HG02884 (cell line): Measurements from ENCODE around the gene CAMTA1.

Source experiments
- ATAC-seq: cut with Tn5 transposase; IDR thresholded peaks from one replicate; pipeline ENCODE4 v1.9.1; 2021; ENCODE audit warnings: mild to moderate bottlenecking, moderate library complexity; ENCODE audit not compliant: unreplicated experiment

The CAMTA1 gene

GRCh38 chr1:6996866-6997265 lies 211.6 kb downstream of the CAMTA1 start:
- no peak for ATAC-seq

- no peak for ATAC-seq
Measured at GRCh38 chr1:6998267-6998666, 213.0 kb downstream of the CAMTA1 start.

GRCh38 chr1:6999826-7000225 lies 214.6 kb downstream of the CAMTA1 start:
- no peak for ATAC-seq

DNA sequence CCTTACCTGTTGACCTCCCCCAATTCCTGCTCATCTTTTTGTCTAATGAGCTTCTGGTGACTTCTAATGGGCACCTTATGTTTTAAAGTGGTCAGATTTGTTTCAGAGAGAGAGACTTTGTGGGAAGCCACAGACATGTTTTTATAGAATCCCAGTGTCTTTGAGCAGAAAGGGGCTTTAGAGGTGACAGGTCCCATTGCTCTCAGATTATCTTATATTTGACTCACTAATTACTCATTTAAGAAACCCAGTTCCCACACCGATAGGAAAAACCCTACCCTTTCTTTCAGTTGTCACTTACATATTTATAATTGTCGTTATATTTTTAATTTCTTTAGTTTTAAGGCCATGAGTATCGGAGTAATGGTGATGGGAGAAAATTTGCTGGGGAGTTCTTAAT lies 215.5 kb downstream of the CAMTA1 start:
- no peak for ATAC-seq

DNA sequence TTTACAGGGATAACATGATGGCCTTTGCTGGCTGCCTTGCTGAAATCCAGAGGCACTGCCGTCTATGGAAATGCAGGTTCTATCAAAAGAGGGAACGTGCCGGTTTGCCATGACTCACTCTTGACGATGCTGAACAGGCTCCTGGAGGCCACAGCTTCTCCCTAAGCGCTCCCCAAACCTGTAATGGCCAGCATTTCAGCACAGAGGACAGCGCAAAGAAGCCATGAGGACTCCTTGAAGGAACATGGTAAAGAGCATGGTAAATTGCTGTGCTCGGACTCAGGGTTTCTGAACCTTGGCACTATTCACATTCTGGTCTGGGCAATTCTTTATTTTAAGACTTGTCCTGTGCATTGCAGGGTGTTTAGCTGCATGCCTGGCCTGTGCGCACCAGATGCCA lies 217.5 kb downstream of the CAMTA1 start:
- ATAC-seq = no peak

DNA sequence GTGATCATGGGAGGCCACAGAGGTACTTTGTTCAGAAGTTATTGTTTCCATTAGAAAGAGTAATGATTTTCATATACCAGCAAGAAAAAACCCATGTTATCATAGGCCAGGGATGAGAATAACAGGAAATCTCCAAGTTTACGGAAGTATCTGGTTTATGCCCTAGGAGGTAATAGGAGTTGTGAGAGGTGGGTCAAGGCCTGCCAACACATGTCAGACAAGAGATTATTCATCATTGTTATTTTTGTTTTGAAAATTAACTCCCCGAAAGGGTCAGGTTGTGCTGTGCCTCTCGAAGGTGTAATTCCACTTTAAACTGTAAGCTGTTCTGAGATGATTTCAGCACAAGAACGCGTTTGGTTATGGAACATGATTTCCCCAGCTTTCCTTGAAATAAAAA lies 218.4 kb downstream of the CAMTA1 start:
- no peak for ATAC-seq

DNA sequence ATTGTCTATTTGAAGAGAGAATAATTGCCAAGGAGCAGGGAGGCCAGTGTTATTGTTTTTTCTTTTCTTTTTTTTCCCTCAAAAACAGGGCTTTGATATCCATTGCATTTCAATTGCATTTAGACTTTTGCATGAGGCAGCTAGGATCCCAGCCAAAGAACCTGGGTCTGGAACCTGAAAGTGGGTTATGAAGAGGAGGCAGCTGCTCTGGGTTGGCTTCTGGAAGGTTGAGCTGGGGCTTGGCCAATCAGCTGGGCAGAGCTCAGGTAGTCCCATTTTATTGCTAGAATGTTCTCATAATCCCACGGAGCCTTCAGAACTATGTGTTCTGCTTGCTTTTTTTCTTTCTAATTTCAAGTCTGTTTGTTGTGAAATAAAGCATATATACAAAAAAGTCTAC lies 218.9 kb downstream of the CAMTA1 start:
- no peak for ATAC-seq

- no peak for ATAC-seq
Measured at GRCh38 chr1:7005762-7006161, 220.5 kb downstream of the CAMTA1 start.

DNA sequence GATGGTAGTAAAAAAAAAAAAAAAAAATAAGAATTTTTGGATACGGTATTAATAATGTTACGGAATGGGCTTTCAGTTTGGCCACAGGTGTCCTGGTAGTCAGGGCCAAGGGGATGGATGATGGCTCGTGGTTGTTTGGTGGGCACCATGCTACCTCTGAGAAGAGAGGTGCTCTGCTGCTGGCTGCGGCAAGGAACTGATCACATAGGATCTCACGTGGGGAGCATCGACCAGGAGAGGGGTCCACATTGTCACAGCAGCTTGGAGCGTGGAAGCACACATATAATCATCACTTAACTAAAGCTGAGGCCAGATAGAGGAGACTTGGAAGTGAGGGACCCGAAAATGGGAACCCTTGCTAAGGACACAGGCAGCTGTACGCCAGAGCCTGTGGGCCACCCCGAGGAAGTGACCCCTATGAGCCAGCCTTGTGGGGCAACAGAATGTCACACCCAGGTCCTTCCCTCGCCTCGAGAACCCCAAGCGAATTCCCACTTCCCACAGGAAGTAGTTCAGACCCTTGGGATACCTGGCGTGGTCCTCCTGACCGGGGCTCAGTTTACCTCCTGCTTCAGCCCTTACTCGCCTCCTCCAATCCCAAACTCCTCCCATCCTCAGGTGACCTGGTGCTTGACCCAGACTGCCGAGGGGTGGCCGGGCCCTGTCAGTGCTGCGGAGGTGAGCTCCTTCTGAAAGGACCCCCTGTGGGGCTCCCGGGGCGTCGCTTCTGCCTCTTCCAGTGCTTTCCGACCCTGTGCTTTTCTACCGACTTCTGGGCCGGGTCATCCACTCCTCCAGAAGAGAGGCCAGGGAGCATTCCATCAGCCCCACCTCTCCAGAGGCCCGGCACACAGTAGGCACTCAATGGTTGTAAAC lies 222.0 kb downstream of the CAMTA1 start:
- no peak for ATAC-seq

- ATAC-seq = no peak
Measured at GRCh38 chr1:7007902-7008301, 222.6 kb downstream of the CAMTA1 start.

GRCh38 chr1:7008331-7008730 lies 223.1 kb downstream of the CAMTA1 start:
- no peak for ATAC-seq

DNA sequence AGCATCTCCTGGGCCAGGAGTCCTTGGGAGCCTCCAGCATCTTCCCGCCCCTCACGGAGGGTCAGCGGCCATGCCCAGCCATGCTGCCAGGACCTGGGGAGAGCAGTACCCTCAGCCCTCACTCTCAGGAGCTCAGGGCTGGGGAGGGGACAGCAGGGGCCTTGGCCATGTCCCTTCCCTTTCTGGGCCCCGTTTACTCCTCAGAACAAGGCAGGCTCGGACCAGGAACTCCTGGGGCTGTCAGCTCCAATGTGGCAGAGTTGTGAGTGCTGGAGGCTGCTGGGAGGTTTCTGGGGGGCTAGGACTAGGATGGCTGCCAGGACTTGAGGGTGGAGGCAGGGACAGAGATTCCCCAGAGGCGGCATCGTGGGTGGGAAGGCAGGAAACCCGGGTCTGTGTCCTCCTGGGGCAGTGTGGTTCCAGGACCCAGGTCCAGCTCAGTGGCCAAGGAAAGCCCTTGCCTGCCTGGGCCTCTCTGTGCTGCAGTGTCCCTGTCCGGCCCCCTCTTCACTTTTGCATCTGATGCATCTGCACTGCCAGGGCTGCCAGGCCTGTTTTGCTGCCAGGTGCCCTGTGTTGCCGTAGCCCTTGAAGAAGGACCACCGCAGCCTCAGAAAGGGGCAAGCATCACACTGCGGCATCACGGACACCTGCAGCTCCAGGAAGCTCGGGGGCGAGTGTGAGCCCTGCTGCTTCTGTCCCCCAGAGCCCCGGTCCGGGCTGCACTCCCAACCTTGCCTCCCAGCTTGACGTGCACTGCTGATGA lies 223.9 kb downstream of the CAMTA1 start:
- ATAC-seq = no peak

DNA sequence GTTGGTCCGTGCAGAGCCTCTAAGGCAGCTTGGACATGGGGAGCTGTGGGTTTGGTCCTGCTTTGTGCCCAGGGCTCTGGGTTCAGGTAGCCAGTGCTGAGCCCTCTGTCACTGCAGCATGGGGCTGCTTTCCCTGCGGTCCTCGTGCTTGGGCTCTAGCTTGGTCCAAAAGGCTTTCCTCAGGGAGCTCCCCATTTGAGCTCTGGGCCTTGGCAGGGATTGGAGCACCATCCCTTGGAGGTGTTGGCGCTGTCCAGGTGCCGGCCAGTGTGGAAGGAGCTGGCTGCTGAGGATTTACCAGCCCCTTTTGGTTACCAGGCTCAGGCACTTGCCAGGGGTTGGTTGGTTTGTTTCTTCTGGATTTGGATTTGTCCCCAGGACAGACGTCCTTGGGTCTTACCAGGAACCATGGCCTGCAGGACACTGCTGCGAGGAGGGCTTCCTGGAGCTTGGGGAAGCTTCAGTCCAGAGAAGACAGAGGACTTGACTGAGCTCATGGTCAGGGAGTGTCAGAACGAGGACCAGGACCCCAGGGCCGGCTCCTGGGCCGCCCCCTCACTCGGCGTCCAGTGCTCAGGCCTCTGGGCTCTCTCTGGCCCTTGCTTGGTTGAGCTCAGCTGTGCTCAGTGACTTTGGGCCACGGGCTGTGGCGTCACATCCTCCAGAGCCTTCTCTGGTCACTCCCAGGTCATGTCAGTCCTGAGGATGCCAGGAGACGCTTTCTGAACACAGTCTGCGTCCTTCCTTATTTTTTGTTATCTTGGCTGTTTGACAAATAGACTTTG lies 224.7 kb downstream of the CAMTA1 start:
- ATAC-seq = no peak

DNA sequence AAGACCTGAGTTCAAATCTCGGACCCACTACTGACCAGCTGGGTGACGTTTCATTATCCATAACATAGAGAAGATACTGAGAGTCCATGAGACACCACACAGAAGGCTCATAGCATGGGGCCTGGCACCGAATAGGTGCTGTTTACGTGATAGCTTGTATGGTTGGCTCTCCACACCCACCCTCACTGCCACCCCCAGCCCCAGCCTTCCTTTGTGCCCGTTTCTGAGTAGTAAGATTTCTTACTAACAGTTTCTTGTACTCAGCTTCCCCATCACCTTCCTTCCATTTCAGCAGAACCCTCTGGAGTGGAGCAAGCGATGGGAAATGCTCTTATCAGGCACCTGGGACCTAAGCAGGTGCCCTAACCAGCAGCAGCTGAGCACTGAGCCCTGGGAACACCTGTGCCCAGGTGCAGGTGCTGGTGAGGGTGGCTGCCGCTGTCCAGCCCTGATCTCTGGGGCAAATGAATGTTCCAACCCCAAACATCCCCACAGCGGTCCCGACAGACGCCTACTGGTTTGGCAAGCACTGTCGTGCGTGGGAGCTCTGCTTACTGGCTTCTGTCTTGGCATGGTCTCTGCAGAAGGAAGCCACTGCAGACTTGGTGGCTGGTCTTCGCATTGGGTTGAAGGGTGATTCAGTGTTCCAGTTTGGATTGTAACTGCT lies 225.4 kb downstream of the CAMTA1 start:
- no peak for ATAC-seq

GRCh38 chr1:7011826-7012225 lies 226.6 kb downstream of the CAMTA1 start:
- no peak for ATAC-seq

DNA sequence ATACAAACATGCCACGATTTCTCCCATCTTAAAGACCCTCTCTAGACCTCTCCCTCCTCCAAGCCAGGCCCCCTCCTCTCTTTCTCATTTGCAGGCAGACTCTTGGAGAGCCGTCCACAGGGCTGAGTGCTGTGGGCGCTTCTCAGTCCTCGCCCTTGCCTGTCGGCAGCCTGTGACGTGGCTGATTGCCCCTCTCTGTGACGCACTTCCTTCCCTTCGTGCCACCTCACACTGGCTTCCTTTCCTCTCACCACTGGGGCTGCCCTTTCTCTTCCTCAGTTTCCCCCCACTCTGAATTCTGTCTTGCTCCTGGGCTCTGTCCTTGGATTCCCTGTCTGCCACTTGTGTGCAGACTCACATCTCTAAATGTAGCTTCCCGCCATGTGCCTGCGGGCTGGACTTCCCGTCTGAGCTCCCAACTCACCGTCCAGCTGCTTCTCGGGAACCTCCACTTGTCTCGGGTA lies 227.2 kb downstream of the CAMTA1 start:
- no peak for ATAC-seq

- no peak for ATAC-seq
Measured at GRCh38 chr1:7013833-7014639, 228.8 kb downstream of the CAMTA1 start.

DNA sequence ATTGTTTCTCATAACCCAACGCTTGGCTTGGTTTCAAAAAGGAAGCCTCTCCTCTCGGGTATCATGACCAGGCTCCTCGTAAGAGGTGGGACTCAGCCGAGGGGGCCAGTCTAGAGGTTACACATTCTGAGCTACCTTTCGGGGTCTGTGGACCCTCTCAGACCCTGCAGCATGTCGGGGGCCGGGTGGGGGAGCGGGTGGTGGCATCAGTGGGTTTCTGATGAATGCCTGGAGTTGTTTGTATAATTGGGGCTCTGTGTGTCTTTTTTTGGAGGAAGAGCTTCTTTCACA lies 229.3 kb downstream of the CAMTA1 start:
- ATAC-seq = no peak

DNA sequence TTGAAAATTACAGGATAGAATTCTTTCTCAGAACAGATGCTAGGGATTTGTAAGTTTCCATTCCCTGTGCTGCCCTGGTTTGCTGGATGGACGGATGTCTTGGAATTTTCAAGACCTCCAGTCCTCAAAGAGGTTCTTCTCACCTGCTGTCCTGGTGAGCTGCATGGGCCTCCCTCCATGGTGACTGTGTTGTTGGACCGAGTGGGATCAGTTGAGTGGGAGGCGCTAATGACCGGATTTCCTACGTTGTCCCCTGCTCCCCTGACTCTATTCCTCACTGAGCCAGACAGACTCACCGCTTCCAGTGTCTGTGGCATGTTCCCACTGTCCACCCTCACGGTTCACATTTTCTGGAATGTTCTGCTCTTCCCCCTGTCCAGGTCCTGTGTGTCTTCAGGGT lies 229.8 kb downstream of the CAMTA1 start:
- no peak for ATAC-seq

DNA sequence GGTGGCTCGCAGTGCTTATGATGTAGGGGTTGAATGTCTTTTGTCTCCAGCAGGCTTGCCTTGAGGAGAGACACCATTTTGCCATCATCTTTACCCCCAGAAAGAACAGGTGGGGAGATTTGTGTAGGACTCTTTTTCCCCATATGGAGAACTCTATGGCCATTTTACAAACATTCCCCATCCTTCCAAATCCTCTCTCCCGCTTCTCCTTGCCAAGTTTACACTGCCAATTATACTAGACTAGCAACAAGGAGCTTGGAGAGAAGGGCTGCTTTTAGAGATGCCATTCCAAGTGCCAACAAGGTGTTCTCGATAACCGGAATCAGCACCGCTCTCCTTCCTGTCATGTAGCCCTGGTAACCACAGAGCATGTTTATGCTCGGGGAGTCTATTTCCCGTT lies 233.1 kb downstream of the CAMTA1 start:
- ATAC-seq = no peak
